Measurements from ENCODE around the gene FIGN.

The FIGN gene

GRCh38 chr2:163658556-163658955 lies 77.3 kb downstream of the FIGN start:
- DNase-seq, result no peak

- no peak for DNase-seq
These were observed 78.5 kb downstream of the FIGN start for GRCh38 chr2:163657281-163657656.

DNA sequence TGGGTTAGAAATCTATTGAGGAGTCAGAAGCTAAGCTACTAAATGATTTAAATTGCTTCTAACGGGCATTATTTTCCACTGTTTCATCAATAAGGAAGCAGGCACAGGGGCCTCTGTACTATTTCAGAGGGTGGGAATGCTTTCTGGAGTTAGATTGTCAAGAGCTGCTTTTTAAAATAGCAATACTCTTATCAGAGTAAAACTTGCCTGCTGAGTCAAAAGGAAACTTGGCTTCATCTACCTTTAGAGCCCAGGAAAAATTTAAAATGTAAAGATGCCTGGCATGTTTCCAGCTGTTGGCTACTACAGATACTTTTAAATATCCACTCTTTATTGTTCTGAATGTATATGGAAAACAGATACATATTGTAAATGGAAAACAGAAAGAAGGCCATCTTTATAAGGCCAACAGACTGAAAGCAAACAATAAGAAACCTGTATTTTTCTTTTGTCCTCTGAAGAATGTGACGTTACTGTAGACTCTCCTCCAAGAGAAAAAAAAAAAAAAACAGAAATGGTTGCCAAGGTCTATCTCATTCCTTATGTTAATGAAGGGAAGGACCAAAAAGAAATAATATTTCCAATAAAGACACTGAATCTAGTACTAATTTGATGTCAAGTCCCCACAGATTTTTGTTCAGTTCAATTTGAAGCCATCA lies 79.1 kb downstream of the FIGN start:
- no peak for DNase-seq

GRCh38 chr2:163655667-163656066 lies 80.1 kb downstream of the FIGN start:
- no peak for DNase-seq

DNA sequence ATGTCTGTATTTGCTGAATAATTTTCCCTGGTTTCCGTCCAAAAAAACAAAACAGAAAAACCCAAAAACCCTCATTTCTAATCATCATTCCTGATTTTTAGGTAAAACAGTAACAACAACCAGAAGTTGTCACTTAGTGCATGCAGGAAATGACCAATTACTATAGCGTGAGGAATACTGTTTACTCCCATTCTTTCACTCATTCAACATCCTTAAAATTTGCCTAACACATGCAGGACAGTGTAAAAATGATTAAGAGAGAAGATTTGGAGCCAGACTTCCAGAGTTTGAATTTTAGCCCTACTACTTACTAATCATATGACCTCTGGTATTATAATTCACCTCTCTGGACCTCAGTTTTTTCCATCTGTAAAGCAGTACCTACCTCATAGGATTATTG lies 83.1 kb downstream of the FIGN start:
- no peak for DNase-seq

DNA sequence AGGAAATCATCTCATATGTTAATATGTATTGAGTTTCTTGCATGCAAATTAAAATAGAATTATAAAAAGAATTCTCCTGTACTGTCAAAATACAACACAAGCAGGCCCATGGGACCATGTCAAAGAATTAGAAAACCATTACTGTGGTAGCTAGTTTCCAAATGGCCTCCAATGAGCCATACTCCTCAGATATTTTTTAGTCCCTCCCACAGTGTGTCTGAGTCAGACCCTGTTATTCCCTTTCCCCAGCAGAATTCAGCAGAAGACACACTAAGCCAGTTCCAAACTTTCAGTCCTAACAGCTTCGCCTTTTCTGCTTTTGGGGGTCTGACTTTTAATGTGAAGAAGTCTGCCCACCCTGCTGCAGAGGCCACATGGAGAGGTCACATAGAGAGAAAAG lies 86.7 kb downstream of the FIGN start:
- no peak for DNase-seq

DNA sequence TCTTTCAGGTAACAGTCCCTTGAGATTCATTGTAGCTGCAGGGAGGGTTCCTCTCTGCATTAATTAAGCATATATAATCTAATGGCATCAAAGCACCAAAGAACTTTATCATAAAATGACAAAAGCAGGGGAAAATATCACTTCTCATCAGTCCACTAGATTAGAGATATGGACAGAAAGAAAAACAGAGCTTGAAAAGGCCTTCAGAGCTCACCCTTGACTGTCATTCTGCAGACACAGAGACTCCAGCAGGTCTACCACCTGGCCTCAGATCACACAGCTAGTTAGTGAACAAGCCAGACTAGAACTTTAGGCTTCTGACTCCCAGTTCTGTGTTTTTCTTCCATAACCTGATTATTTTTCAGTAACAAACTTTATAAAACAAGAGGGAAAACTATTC lies 88.5 kb downstream of the FIGN start:
- no peak for DNase-seq

DNA sequence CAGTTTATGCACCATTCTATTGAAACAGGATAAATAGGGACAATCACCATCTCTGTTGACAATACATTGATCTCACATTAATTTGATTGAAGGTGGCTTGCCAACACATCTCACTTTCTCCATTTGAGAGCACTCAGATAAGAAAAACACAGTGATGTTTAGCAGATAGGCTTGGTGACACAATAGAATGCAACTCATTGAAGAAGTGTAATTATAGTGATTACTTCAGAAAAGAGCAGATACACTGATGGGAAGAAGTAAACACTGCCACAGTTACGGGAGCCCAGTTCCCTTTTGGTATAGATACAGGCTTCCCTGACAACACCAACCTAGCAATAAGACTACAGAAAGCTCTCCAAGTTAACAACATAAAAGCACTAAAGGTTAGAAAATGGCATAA lies 89.1 kb downstream of the FIGN start:
- DNase-seq, result no peak

DNA sequence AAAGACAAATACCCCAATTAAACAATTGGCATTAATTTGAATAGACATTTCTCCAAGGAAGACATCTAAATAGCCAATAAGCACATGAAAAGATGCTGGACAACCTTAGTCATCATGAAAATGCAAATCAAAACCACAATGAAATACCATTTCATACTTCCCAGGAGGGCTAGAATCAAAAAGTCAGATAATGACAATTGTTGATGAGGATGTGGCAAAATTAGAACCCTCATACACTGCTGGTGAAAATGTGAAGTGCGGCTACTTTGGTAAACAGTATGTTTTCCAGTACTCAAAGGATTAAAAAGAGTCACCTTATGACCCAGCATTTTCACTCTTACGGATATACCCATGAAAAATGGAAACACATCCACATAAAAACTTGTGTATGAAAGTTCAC lies 91.6 kb downstream of the FIGN start:
- DNase-seq, result no peak

DNA sequence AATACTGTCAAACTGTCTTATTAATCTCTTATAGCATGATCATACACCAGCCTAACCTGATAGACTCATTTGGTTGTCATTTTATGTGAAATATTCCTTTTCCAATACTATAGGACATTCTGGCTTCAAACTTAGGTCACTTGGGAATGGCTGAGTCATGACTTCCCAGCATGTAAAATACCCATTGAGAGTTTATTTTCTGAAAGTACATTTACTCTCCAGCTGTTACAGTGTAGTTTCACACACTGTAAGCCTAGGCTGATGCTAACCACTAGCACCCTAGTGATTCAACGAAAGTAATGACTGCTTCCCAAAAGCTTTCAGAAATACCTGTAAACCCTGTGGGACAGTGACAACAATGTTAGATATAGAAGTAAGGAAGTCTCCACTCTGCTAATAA lies 93.8 kb downstream of the FIGN start:
- DNase-seq, result no peak

- no peak for DNase-seq
These were observed 95.1 kb downstream of the FIGN start for GRCh38 chr2:163640542-163641193.

DNA sequence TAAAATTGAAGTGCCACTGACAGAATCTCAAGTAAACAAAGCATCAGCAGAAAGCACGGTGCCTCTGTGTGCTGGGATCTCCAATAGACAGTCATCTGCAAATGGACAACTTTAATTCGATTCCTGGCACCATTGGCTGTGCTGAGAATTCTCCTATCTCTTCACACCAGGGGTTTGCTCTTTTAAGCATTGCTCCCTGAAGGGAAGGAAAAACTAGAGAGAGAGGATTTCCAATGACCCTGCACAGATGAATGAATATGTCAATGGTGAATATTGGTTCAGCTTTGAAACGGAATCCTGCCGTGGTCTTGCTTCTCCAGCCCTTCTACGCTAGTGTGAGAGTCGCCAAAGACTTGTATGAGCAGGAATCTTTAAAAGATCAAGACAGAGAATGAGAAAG lies 97.9 kb downstream of the FIGN start:
- no peak for DNase-seq

GRCh38 chr2:163633291-163633690 lies 102.5 kb downstream of the FIGN start:
- DNase-seq, result no peak

DNA sequence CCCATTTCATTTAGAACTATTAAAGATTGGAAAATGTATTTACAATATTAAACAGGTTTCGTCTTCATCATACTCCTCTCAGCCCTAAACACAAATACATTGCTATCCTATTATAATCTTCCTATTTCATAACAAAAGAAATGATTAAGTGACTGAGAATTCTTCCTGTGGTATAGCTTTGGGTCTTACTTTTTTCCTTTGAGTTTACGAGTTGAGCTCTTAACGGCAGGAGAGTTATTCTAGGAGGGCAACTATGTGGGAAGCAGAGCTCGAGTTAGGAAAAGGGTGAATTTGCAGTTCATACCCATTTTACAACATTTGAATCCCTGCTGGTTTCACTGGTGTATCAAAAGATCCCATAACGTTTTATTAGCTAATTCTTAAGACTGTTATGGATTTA lies 105.0 kb downstream of the FIGN start:
- no peak for DNase-seq

GRCh38 chr2:163626639-163627109 lies 109.1 kb downstream of the FIGN start:
- DNase-seq, result no peak

GRCh38 chr2:163626208-163626607 lies 109.6 kb downstream of the FIGN start:
- no peak for DNase-seq

GRCh38 chr2:163625632-163626031 lies 110.2 kb downstream of the FIGN start:
- DNase-seq, result no peak

- DNase-seq, result no peak
These were observed 114.3 kb downstream of the FIGN start for GRCh38 chr2:163621445-163622004.

GRCh38 chr2:163617517-163617916 lies 118.3 kb downstream of the FIGN start:
- DNase-seq, result no peak

- no peak for DNase-seq
These were observed 122.5 kb downstream of the FIGN start for GRCh38 chr2:163613266-163613731.

DNA sequence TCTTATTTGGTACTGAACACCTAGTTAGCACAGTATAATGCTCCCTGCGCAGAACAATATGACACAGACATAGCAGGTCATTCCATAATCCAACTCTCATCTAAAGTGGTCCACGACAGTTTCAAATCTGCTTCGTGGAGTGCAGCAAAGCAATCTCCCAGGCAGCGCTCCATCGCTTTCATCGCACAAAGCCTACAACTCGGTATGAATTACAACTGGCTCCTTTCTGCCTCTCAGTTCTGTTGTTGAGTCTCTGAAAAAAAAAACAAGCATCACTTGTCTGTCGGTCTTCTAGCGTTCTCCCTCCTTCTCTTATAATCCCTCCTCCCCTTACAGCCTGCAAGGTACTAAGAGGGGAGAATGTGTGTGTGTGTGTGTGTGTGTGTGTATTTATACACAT lies 123.5 kb downstream of the FIGN start:
- no peak for DNase-seq

GRCh38 chr2:163611557-163611906 lies 124.3 kb downstream of the FIGN start:
- DNase-seq, result no peak

- DNase-seq, result no peak
These were observed 124.8 kb downstream of the FIGN start for GRCh38 chr2:163610817-163611556.

DNA sequence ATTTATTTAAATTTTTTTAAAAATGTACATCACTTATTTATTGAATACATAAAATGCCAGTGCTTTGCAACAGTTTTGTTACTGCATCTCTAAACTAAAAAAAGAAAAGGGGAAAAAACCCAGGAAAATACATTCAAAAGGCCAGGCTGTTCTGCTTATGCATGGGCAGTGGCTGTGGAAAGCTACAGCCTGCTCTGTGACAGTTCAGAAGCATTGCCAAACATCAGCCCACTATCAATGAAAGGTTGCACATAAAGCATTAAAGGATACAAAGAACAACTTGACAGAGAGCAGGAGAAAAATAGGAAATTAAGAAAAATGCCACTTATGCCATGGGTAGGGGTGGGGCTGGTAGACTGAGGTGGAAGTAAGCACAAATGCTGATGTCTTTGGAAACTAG lies 128.2 kb downstream of the FIGN start:
- no peak for DNase-seq

Data from RPMI8226 (cell line).